GM21447 (cell line): ENCODE data around the gene CCDC69.
"Not testable (repeated sequence)": the region's sequence is repeated elsewhere in the genome, so short reads cannot be mapped to it uniquely, and the experiment has no call there.

Source experiments
- ATAC-seq: cut with Tn5 transposase; IDR thresholded peaks from one replicate; pipeline ENCODE4 v1.9.1; 2021; ENCODE audit not compliant: unreplicated experiment

CCDC69 gene

GRCh38 chr5:151248651-151249050, 24.8 kb upstream of the CCDC69 start:
- no peak for ATAC-seq

GRCh38 chr5:151245680-151246219, 21.9 kb upstream of the CCDC69 start:
- no peak for ATAC-seq

- ATAC-seq = no peak
Measured at GRCh38 chr5:151244206-151244605, 20.3 kb upstream of the CCDC69 start.

GRCh38 chr5:151243564-151243963, 19.7 kb upstream of the CCDC69 start:
- ATAC-seq = no peak

GRCh38 chr5:151243127-151243526, 19.2 kb upstream of the CCDC69 start:
- ATAC-seq = no peak

- no peak for ATAC-seq
Measured at GRCh38 chr5:151240924-151241635, 17.2 kb upstream of the CCDC69 start.

- not testable (repeated sequence) for ATAC-seq
Measured at GRCh38 chr5:151240268-151240835, 16.5 kb upstream of the CCDC69 start.

- ATAC-seq = no peak
Measured at GRCh38 chr5:151239237-151239861, 15.5 kb upstream of the CCDC69 start.

- ATAC-seq = peak; percentile 45
Measured at GRCh38 chr5:151238303-151238741, 14.4 kb upstream of the CCDC69 start.

GRCh38 chr5:151237685-151238084, 13.8 kb upstream of the CCDC69 start:
- no peak for ATAC-seq

GRCh38 chr5:151236888-151237287, 13.0 kb upstream of the CCDC69 start:
- no peak for ATAC-seq

- not testable (repeated sequence) for ATAC-seq
Measured at GRCh38 chr5:151235239-151235571, 11.3 kb upstream of the CCDC69 start.

- peak; percentile 59 for ATAC-seq
Measured at GRCh38 chr5:151234476-151235238, 10.8 kb upstream of the CCDC69 start.

- peak; percentile 56 for ATAC-seq
Measured at GRCh38 chr5:151233616-151234085, 9.8 kb upstream of the CCDC69 start.

GRCh38 chr5:151231359-151231758, 7.5 kb upstream of the CCDC69 start:
- ATAC-seq = no peak

GRCh38 chr5:151230048-151230680, 6.3 kb upstream of the CCDC69 start:
- ATAC-seq = no peak

- no peak for ATAC-seq
Measured at GRCh38 chr5:151228986-151229385, 5.1 kb upstream of the CCDC69 start.

- no peak for ATAC-seq
Measured at GRCh38 chr5:151227918-151228447, 4.1 kb upstream of the CCDC69 start.

GRCh38 chr5:151225475-151225874, 1.6 kb upstream of the CCDC69 start:
- no peak for ATAC-seq

GRCh38 chr5:151225071-151225470, 1.2 kb upstream of the CCDC69 start:
- ATAC-seq = no peak

GRCh38 chr5:151224372-151224771, 480 bp upstream of the CCDC69 start:
- ATAC-seq = no peak
